ENCODE data around the gene ITGB3. TPM values are rescaled to one million over a fixed set of nuclear protein-coding genes. Genes with fewer than 3 reads are reported as not detected.
A peak's percentile ranks its signal among the peaks of the same experiment; 100 is the strongest.
"Not testable (repeated sequence)": the region's sequence is repeated elsewhere in the genome, so short reads cannot be mapped to it uniquely, and the experiment has no call there.

The ITGB3 gene
- total RNA-seq, 1 donor from 2014 or later: 6.6 TPM

- no peaks in the 10 kb centered on the region for H3K36me3 ChIP-seq
- TF ChIP-seq CTCF (IDR thresholded peaks at IDR 0.05): no peak
- H3K4me1 ChIP-seq: peaks cover 32% of the 10 kb centered on the region
- intact Hi-C loops (cut with DNase I): no loop called here
- DNase-seq (no peak), ATAC-seq (no peak)
- peak overlapping the region; percentile 26 for H3K27ac ChIP-seq
- no peaks in the 10 kb centered on the region for H3K27me3 ChIP-seq
- no peak overlapping the region for H3K4me3 ChIP-seq
- no peaks in the 10 kb centered on the region for H3K9me3 ChIP-seq
Measured at GRCh38 chr17:47223460-47223859, 30.2 kb upstream of the ITGB3 start.

GRCh38 chr17:47224077-47224476 lies 29.6 kb upstream of the ITGB3 start:
- H3K4me3 ChIP-seq; H3K27me3 ChIP-seq; intact Hi-C loops (cut with DNase I); ATAC-seq; DNase-seq; H3K36me3 ChIP-seq; H3K9me3 ChIP-seq: not testable (repeated sequence)
- H3K4me1 ChIP-seq: peaks cover 32% of the 10 kb centered on the region
- H3K27ac ChIP-seq: peak overlapping the region; percentile 26

GRCh38 chr17:47224966-47225365 lies 28.7 kb upstream of the ITGB3 start:
- intact Hi-C loops (cut with DNase I): no loop called here
- Histone ChIP-seq H3K36me3 (no peaks in the 10 kb centered on the region), H3K4me3 (no peak overlapping the region), H3K27ac (peak overlapping the region; percentile 74), H3K9me3 (no peaks in the 10 kb centered on the region), H3K4me1 (peaks cover 33% of the 10 kb centered on the region), H3K27me3 (no peaks in the 10 kb centered on the region)
- no peak for DNase-seq
- no peak for ATAC-seq
- no peak for TF ChIP-seq CTCF (IDR thresholded peaks at IDR 0.05)

- Histone ChIP-seq H3K27me3 (no peaks in the 10 kb centered on the region), H3K4me3 (no peak overlapping the region), H3K36me3 (no peaks in the 10 kb centered on the region), H3K9me3 (no peaks in the 10 kb centered on the region), H3K4me1 (peaks cover 36% of the 10 kb centered on the region), H3K27ac (peak overlapping the region; percentile 74)
- TF ChIP-seq CTCF (IDR thresholded peaks at IDR 0.05): no peak
- intact Hi-C loops (cut with DNase I): no loop called here
- DNase-seq: no peak
- ATAC-seq: peak; percentile 44
Measured at GRCh38 chr17:47225436-47225858, 28.2 kb upstream of the ITGB3 start.

- H3K4me1 ChIP-seq: peaks cover 36% of the 10 kb centered on the region
- no peak overlapping the region for H3K4me3 ChIP-seq
- ATAC-seq (no peak), DNase-seq (no peak)
- no peaks in the 10 kb centered on the region for H3K9me3 ChIP-seq
- intact Hi-C loops (cut with DNase I): no loop called here
- H3K27ac ChIP-seq: peak overlapping the region; percentile 74
- H3K36me3 ChIP-seq: no peaks in the 10 kb centered on the region
- no peaks in the 10 kb centered on the region for H3K27me3 ChIP-seq
- no peak for TF ChIP-seq CTCF (IDR thresholded peaks at IDR 0.05)
Measured at GRCh38 chr17:47225911-47226688, 27.5 kb upstream of the ITGB3 start.

- DNase-seq (no peak), ATAC-seq (no peak)
- H3K36me3 ChIP-seq: no peaks in the 10 kb centered on the region
- peaks cover 33% of the 10 kb centered on the region for H3K4me1 ChIP-seq
- H3K27ac ChIP-seq: no peak overlapping the region
- no peak overlapping the region for H3K4me3 ChIP-seq
- intact Hi-C loops (cut with DNase I): no loop called here
- H3K27me3 ChIP-seq: no peaks in the 10 kb centered on the region
- H3K9me3 ChIP-seq: no peaks in the 10 kb centered on the region
- TF ChIP-seq CTCF (IDR thresholded peaks at IDR 0.05): no peak
Measured at GRCh38 chr17:47227862-47228261, 25.8 kb upstream of the ITGB3 start.

All from upper lobe of right lung (tissue), 1 donor.